ENCODE data around the gene MED22.

The MED22 gene

DNA sequence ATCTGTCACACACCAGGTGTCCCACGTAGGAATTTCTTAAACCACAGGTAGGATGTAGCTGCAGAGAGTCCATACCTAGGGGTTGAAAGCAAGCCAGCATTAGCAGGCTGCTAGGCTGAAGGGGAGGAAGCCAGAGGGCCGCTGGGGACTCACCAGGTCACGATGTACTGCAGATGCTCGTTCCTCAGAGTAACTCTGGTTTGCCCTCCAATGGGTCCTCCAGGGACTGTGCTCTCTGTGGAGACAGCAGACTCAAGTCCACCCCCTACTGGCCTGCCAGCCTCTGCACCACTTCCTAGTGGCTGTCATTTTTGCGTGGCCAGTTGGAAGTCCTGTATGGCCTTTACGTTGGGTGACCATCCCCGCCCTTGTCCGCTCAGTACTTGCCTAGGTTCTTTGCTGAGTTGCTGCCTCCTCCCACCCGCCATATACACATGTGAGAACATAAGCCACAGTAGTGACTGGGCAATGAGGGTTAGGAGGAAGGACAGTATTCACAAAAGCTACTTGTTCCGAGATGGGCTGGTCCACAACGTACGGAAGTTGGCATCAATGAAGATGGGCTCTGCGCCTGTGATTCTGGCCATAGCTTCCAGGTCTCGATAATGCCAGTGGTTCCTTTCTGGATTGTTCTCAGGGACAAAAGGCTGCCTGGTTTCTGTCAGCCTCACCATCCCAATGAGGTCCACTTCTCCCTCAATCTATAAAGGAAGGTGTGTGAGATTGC is 4.1 kb upstream of the MED22 start:
- TF ChIP-seq FOXP2 (optimal IDR thresholded peaks at IDR 0.05; ENCODE audit: borderline replicate concordance, extremely low read depth, extremely low read length, insufficient read depth) (no peak), TAF1 (IDR thresholded peaks at IDR 0.05; ENCODE audit: borderline replicate concordance, insufficient read depth, low read length) (no peak), POLR2AphosphoS5 (IDR thresholded peaks at IDR 0.05; ENCODE audit: low read depth, low read length) (peak; percentile 55), SIN3A (IDR thresholded peaks at IDR 0.05; ENCODE audit: borderline replicate concordance, insufficient read depth, low read length) (peak; percentile 10; the same call in 1 of the 2 replicates)
- TF ChIP-seq, protein P1, sequence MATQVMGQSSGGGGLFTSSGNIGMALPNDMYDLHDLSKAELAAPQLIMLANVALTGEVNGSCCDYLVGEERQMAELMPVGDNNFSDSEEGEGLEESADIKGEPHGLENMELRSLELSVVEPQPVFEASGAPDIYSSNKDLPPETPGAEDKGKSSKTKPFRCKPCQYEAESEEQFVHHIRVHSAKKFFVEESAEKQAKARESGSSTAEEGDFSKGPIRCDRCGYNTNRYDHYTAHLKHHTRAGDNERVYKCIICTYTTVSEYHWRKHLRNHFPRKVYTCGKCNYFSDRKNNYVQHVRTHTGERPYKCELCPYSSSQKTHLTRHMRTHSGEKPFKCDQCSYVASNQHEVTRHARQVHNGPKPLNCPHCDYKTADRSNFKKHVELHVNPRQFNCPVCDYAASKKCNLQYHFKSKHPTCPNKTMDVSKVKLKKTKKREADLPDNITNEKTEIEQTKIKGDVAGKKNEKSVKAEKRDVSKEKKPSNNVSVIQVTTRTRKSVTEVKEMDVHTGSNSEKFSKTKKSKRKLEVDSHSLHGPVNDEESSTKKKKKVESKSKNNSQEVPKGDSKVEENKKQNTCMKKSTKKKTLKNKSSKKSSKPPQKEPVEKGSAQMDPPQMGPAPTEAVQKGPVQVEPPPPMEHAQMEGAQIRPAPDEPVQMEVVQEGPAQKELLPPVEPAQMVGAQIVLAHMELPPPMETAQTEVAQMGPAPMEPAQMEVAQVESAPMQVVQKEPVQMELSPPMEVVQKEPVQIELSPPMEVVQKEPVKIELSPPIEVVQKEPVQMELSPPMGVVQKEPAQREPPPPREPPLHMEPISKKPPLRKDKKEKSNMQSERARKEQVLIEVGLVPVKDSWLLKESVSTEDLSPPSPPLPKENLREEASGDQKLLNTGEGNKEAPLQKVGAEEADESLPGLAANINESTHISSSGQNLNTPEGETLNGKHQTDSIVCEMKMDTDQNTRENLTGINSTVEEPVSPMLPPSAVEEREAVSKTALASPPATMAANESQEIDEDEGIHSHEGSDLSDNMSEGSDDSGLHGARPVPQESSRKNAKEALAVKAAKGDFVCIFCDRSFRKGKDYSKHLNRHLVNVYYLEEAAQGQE (IDR thresholded peaks at IDR 0.05; ENCODE audit: insufficient read depth in 1 of 2, low read depth in 2 of 2, low read length in 2 of 2), result no peak

DNA sequence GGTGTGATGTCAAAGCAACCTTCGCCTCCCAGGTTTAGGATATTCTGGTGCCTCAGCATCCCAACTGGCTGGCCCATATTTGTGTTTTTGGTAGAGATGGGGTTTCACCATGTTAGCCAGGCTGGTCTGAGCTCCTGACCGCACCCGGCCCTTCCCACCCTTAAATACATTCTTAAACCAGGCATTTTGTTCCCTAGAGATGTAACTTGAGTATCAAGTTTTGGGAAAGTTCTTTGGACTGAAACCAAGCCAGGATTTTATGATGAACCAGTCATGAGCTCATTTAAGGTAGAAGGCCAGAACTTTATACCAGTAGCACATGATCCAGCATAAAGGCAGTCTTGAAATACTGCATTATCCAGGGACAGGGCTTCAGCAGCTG is 3.6 kb upstream of the MED22 start:
- TF ChIP-seq, protein P1 (IDR thresholded peaks at IDR 0.05; ENCODE audit: insufficient read depth in 1 of 2, low read depth in 2 of 2, low read length in 2 of 2), result no peak
- TF ChIP-seq TAF1 (IDR thresholded peaks at IDR 0.05; ENCODE audit: borderline replicate concordance, insufficient read depth, low read length), result no peak
- TF ChIP-seq FOXP2 (optimal IDR thresholded peaks at IDR 0.05; ENCODE audit: borderline replicate concordance, extremely low read depth, extremely low read length, insufficient read depth), result no peak
- TF ChIP-seq POLR2AphosphoS5 (IDR thresholded peaks at IDR 0.05; ENCODE audit: low read depth, low read length), result no peak
- TF ChIP-seq SIN3A (IDR thresholded peaks at IDR 0.05; ENCODE audit: borderline replicate concordance, insufficient read depth, low read length), result no peak

DNA sequence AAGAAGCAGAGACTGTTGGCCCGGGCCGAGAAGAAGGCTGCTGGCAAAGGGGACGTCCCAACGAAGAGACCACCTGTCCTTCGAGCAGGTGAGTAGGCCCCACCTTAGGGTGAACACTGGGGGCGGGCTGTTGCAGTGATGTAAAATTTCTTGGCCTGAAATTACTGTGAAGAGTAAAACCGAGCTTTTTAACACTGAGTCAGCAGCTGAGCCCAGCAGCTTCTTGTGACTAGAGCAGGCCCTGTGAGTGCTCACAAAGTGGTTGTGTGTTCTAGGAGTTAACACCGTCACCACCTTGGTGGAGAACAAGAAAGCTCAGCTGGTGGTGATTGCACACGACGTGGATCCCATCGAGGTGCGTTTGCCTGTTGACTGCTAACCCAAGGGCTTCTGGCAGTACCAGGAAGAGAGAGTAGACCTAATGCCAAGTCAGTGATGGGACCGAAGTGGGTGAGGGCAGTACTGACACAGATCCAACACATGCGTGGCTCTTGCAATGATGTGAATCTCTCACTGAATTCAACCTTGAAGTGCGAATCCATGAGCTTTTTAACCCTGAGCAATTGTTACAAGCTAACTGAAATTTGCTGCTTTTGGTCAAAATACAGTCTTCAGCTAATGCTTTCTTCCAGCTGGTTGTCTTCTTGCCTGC is 2.2 kb upstream of the MED22 start:
- TF ChIP-seq, protein P1 (IDR thresholded peaks at IDR 0.05; ENCODE audit: insufficient read depth in 1 of 2, low read depth in 2 of 2, low read length in 2 of 2), result no peak
- TF ChIP-seq SIN3A (IDR thresholded peaks at IDR 0.05; ENCODE audit: borderline replicate concordance, insufficient read depth, low read length), result no peak
- no peak for TF ChIP-seq FOXP2 (optimal IDR thresholded peaks at IDR 0.05; ENCODE audit: borderline replicate concordance, extremely low read depth, extremely low read length, insufficient read depth)
- no peak; the same call in 1 of the 2 replicates for TF ChIP-seq POLR2AphosphoS5 (IDR thresholded peaks at IDR 0.05; ENCODE audit: low read depth, low read length)
- TF ChIP-seq TAF1 (IDR thresholded peaks at IDR 0.05; ENCODE audit: borderline replicate concordance, insufficient read depth, low read length), result no peak

DNA sequence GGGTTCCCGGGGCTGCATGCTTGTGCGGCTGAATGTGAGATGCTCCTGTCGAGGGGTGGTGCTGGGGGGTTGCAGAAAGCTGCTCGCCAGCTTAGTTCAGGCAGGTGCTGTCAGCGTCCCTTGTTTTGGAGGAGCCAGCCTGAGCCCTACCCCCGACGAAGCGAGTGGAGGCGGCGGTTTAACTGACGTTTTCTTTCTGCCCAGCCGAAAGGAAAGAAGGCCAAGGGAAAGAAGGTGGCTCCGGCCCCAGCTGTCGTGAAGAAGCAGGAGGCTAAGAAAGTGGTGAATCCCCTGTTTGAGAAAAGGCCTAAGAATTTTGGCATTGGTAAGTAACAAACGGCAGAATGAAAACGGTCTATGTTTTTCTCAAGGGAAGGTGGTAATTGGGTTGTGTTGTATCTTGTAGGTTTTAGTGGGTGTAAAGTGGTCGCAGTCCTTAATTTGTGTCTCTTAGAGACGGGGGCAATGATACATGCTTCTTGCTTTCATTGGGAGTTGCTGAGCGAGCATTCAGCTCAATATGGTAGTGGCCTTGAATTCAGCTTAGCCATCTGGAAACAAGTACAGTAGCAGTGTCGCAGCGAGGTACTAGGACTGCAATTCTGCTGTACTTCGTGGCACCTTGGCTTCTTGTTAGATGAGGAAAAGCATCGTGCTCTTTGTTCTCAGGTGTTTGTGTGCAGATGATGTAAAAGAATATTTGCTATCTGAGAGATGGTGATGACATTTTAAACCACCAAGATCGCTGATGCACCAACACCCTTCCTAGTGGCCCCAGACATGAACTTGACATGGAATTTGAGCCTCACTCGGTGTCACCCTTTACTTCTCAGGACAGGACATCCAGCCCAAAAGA is 1.0 kb upstream of the MED22 start:
- TF ChIP-seq POLR2AphosphoS5 (IDR thresholded peaks at IDR 0.05; ENCODE audit: low read depth, low read length) (no peak; the same call in 1 of the 2 replicates), FOXP2 (optimal IDR thresholded peaks at IDR 0.05; ENCODE audit: borderline replicate concordance, extremely low read depth, extremely low read length, insufficient read depth) (no peak), TAF1 (IDR thresholded peaks at IDR 0.05; ENCODE audit: borderline replicate concordance, insufficient read depth, low read length) (no peak), SIN3A (IDR thresholded peaks at IDR 0.05; ENCODE audit: borderline replicate concordance, insufficient read depth, low read length) (no peak)
- TF ChIP-seq, protein P1 (IDR thresholded peaks at IDR 0.05; ENCODE audit: insufficient read depth in 1 of 2, low read depth in 2 of 2, low read length in 2 of 2), result no peak

All from PFSK-1 (cell line).